NCI-H2107 treated with DMSO at 0.1 percent for 48 hours (cell line): ENCODE results near the gene MT1F.
"Not testable (repeated sequence)": the region's sequence is repeated elsewhere in the genome, so short reads cannot be mapped to it uniquely, and the experiment has no call there.

Experiments used
- DNase-seq: peaks from one replicate; lab custom pipeline; 2025; ENCODE audit not compliant: unreplicated experiment; lab: John Stamatoyannopoulos, UW

MT1F gene

GRCh38 chr16:56643080-56643778 is 14.5 kb upstream of the MT1F start:
- peak; percentile 16 for DNase-seq

- DNase-seq = no peak
Measured at GRCh38 chr16:56643833-56644232, 13.9 kb upstream of the MT1F start.

GRCh38 chr16:56645311-56645710 is 12.4 kb upstream of the MT1F start:
- DNase-seq = no peak

- no peak for DNase-seq
Measured at GRCh38 chr16:56645838-56646237, 11.9 kb upstream of the MT1F start.

- no peak for DNase-seq
Measured at GRCh38 chr16:56647641-56648431, 9.9 kb upstream of the MT1F start.

GRCh38 chr16:56649271-56649670 is 8.5 kb upstream of the MT1F start:
- DNase-seq = no peak

- DNase-seq = no peak
Measured at GRCh38 chr16:56649820-56650219, 7.9 kb upstream of the MT1F start.

- no peak for DNase-seq
Measured at GRCh38 chr16:56651586-56651985, 6.2 kb upstream of the MT1F start, which contains the start of gene MT1B. Gene MT1B (plus strand): TSS chr16:56651886. CDS start chr16:56651954, 68 bp downstream.

GRCh38 chr16:56652600-56652999 is 5.2 kb upstream of the MT1F start:
- DNase-seq = no peak

GRCh38 chr16:56653218-56653617 is 4.5 kb upstream of the MT1F start:
- no peak for DNase-seq

GRCh38 chr16:56658327-56658875 is 642 bp downstream of the MT1F start:
- no peak for DNase-seq

- no peak for DNase-seq
Measured at GRCh38 chr16:56662357-56663354, 4.9 kb downstream of the MT1F start.

- DNase-seq = no peak
Measured at GRCh38 chr16:56664506-56664905, 6.7 kb downstream of the MT1F start.

GRCh38 chr16:56665286-56666261 is 7.8 kb downstream of the MT1F start:
- DNase-seq = not testable (repeated sequence)

- DNase-seq = no peak
Measured at GRCh38 chr16:56667581-56668571, 10.1 kb downstream of the MT1F start, which contains the start of gene MT1G. Gene MT1G (minus strand): TSS chr16:56668065. CDS start chr16:56667993, 72 bp downstream.

GRCh38 chr16:56669005-56669839 is 11.5 kb downstream of the MT1F start, which contains the start of gene MT1H:
Gene MT1H (plus strand): TSS chr16:56669814. CDS start chr16:56669885, 71 bp downstream.
- DNase-seq = no peak
